ENCODE results near the gene TSPAN11. TPM values are rescaled to one million over a fixed set of nuclear protein-coding genes. Genes with fewer than 3 reads are reported as not detected.

The TSPAN11 gene
- total and polyA plus RNA-seq, 2 donors (not counting 3 experiments of a cell fraction or from before 2014, with no cell fraction given): 2.1 to 3.9 TPM

- no peak overlapping the region for H3K4me3 ChIP-seq (replicated peaks in 1 of 3; ENCODE audit: insufficient read depth in 1 of 3, low read depth in 1 of 3, low read length in 3 of 3)
- DNase-seq (ENCODE audit: low read depth, low spot score) (no peak), FAIRE-seq (no peak)
- H3K9me1 ChIP-seq (replicated peaks; ENCODE audit: control insufficient read depth, extremely low read depth, insufficient read depth, low read length): no peaks in the 10 kb centered on the region
- BruUV-seq (replicated peaks): no TSS peak
- H3K9ac ChIP-seq (replicated peaks; ENCODE audit: extremely low read depth, insufficient read depth, low read length): no peak overlapping the region
- H3K27me3 ChIP-seq (ENCODE audit: control insufficient read depth in 2 of 2, insufficient read depth in 2 of 2, low read length in 2 of 2): no peaks in the 10 kb centered on the region
- CTCF ChIA-PET: no interaction called here
- dilution Hi-C loops (cut with MboI; ENCODE audit: extremely low pct_ligation_motif_present, low sequenced_read_pairs) (no loop called here), intact Hi-C loops (cut with micrococcal nuclease) (loop anchor here (10.0 kb wide), 1 partner anchor 152 kb away; the partner anchor contains the start of gene DDX11)
- H4K20me1 ChIP-seq (replicated peaks; ENCODE audit: control insufficient read depth, extremely low read depth, insufficient read depth, low read length): no peaks in the 10 kb centered on the region
- TF ChIP-seq POLR2AphosphoS5 (IDR thresholded peaks at IDR 0.05; ENCODE audit: insufficient read depth, low read depth, low read length) (no peak), JUN (IDR thresholded peaks at IDR 0.05; ENCODE audit: borderline replicate concordance, insufficient read depth, insufficient read length, low read depth) (no peak), GATA2 (IDR thresholded peaks at IDR 0.05; ENCODE audit: insufficient read depth, insufficient read length, low read depth, low read length) (no peak), FOS (IDR thresholded peaks at IDR 0.05; ENCODE audit: borderline replicate concordance, insufficient read depth, low read length) (no peak), EZH2 (IDR thresholded peaks at IDR 0.05; ENCODE audit: borderline replicate concordance, low read depth, low read length, severe bottlenecking) (no peak), MYC (IDR thresholded peaks at IDR 0.05; ENCODE audit: low read depth, low read length) (no peak), POLR2A (IDR thresholded peaks at IDR 0.05; ENCODE audit: low read depth, low read length) (no peak)
- TF ChIP-seq, protein P1, sequence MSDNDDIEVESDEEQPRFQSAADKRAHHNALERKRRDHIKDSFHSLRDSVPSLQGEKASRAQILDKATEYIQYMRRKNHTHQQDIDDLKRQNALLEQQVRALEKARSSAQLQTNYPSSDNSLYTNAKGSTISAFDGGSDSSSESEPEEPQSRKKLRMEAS (IDR thresholded peaks at IDR 0.05; ENCODE audit: insufficient read depth, insufficient read length): no peak
- TF ChIP-seq, protein P2, sequence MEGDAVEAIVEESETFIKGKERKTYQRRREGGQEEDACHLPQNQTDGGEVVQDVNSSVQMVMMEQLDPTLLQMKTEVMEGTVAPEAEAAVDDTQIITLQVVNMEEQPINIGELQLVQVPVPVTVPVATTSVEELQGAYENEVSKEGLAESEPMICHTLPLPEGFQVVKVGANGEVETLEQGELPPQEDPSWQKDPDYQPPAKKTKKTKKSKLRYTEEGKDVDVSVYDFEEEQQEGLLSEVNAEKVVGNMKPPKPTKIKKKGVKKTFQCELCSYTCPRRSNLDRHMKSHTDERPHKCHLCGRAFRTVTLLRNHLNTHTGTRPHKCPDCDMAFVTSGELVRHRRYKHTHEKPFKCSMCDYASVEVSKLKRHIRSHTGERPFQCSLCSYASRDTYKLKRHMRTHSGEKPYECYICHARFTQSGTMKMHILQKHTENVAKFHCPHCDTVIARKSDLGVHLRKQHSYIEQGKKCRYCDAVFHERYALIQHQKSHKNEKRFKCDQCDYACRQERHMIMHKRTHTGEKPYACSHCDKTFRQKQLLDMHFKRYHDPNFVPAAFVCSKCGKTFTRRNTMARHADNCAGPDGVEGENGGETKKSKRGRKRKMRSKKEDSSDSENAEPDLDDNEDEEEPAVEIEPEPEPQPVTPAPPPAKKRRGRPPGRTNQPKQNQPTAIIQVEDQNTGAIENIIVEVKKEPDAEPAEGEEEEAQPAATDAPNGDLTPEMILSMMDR (IDR thresholded peaks at IDR 0.05; ENCODE audit: extremely low read depth in 1 of 2, insufficient read depth in 1 of 2, low read depth in 1 of 2, low read length in 2 of 2): no peak
- POLR2A ChIA-PET: no interaction called here
- no peak overlapping the region for H3K27ac ChIP-seq (ENCODE audit: insufficient read depth, low read depth, low read length)
- no peaks in the 10 kb centered on the region for H3K36me3 ChIP-seq (ENCODE audit: control insufficient read depth in 2 of 2, extremely low read depth in 1 of 2, insufficient read depth in 2 of 2, low read length in 2 of 2)
- H3K4me1 ChIP-seq (ENCODE audit: control insufficient read depth, extremely low read depth, insufficient read depth, low read length): peaks cover 9% of the 10 kb centered on the region
- no peak overlapping the region for H2AFZ ChIP-seq (ENCODE audit: low read depth, low read length)
- no peaks in the 10 kb centered on the region for H3K79me2 ChIP-seq (ENCODE audit: control insufficient read depth, insufficient read depth, low read length)
- no peaks in the 10 kb centered on the region for H3K9me3 ChIP-seq (replicated peaks; ENCODE audit: control insufficient read depth, insufficient read depth, low read length)
- H3K4me2 ChIP-seq (ENCODE audit: insufficient read depth, low read length): no peak overlapping the region
Measured at GRCh38 chr12:30923057-30923456, 3.5 kb upstream of the TSPAN11 start.
